ENCODE results near the gene PRR35. TPM values are rescaled to one million over a fixed set of nuclear protein-coding genes. Genes with fewer than 3 reads are reported as not detected.

Gene PRR35
- 0.41 and 2.3 TPM in 2 replicates for total RNA-seq (2014; rRNA removed; shearing (Covaris generic))

DNA sequence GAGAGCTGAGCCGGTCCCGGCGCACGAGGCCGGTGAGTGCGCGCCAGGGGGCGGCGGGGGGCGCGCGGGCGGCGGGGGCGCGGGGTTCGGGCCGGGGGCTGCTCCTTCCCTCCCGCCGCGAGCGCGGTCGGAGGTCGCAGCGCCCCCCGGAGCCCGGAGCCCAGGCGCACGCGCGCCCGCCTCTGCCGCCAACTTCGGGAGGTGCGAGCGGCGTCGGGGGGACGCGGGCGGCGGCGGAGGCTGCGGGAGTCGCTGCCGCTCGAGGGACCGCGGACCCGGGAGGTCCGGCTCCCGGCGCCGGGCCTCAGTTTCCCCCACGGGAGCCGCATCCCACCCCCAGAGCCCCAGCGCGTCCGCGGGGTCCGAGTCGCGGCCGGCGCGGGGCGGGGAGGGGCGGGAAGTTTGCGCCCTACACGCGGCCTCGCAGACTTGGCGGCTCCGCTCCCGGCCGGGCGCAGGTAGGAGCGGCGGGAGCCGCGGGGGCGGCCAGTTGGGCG is at the start of gene PRR35:
PRR35 (plus strand) TSS at position 191 of the 497 bp plus-strand sequence. CDS start 2,901 bp downstream, outside the sequence.
- DNase-seq (ENCODE audit: low spot score): no peak
- in situ Hi-C loops (cut with HindIII; ENCODE audit: low sequenced_read_pairs): no loop called here

DNA sequence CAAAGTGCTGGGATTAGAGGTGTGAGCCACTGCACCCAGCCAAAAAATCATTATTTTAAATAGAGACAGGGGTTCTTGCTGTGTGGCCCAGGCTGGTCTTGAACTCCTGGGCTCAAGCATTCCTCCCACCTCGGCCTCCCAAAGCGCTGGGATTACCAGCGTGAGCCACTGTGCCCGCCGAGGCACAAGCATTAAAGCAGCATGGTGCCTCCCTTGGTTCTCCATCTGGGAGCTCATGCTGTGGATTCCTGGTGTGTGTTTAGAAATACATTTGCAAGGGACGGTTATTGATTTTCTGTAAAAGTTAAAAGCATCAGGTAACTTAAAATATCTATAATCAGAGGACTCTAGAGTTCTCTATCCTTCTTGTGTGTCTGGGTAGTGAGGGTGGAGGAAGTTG is 47.4 kb upstream of the PRR35 start:
- in situ Hi-C loops (cut with HindIII; ENCODE audit: low sequenced_read_pairs): no loop called here
- no peak for DNase-seq (ENCODE audit: low spot score)

DNA sequence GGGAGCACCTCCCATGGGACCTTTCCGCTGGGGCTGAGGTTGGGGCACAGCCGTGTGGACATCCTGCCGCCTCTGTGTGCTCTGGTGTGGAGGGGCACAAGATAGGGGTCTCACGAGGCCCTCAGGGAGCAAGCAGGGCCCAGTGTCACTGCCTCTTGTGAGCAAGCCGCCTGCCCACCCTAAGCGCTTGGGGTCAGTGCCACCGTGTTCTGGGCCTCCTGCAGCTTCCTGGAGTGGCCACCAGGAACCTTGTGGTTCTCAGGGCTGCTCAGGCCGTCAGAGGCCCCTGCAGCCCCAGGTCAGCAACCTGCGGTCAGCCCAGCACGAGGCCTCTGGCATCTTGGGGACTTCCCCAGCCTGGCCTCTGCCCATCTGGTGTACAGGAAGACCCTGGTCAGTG is 46.2 kb upstream of the PRR35 start:
- in situ Hi-C loops (cut with HindIII; ENCODE audit: low sequenced_read_pairs): no loop called here
- no peak for DNase-seq (ENCODE audit: low spot score)

DNA sequence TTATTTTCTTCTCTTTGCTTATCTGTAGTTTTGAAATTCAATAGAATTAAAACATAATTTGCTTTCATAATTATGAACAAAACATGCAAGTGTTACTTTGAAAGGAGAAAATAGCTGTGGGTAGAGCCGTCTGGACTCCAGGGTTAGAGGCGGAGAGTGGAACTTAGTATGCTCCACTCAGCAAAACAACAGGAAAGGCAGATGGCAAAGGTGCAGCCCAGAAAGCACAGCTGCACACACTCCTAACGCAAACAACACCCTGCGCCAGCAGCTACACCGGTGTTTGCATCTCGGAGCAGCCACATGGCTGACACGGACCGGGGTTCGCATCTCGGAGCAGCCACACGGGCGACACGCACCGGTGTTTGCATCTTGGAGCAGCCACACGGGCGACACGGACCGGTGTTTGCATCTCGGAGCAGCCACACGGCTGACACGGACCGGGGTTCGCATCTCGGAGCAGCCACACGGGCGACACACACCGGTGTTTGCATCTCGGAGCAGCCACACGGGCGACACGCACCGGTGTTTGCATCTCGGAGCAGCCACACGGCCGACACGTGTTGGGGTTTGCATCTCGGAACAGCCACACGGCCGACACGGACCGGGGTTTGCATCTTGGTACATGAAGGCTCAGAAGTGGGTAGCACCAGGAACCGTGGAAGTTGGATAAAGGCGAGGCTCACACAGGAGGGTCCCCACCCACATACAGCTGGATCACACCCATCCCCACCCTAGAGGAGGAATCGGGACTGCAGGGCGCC is 44.8 kb upstream of the PRR35 start:
- in situ Hi-C loops (cut with HindIII; ENCODE audit: low sequenced_read_pairs): no loop called here
- DNase-seq (ENCODE audit: low spot score): no peak

DNA sequence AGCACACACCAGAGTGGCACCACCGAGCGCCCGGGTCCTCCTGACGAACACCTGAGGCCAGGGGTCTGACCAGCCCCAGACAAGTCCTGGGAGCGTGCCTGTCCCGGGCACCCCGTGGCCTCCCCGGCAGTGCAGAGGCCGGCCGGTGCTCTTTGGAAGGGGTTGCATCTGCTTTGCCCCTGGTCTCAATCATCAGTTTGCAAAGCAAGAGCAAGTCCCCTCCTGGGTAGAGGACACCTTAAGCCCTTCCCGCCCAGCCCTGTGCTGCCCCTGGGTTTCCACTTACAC is 44.3 kb upstream of the PRR35 start:
- in situ Hi-C loops (cut with HindIII; ENCODE audit: low sequenced_read_pairs): no loop called here
- DNase-seq (ENCODE audit: low spot score): no peak

GRCh38 chr16:516301-516700 is 43.9 kb upstream of the PRR35 start:
- no peak for DNase-seq (ENCODE audit: low spot score)

DNA sequence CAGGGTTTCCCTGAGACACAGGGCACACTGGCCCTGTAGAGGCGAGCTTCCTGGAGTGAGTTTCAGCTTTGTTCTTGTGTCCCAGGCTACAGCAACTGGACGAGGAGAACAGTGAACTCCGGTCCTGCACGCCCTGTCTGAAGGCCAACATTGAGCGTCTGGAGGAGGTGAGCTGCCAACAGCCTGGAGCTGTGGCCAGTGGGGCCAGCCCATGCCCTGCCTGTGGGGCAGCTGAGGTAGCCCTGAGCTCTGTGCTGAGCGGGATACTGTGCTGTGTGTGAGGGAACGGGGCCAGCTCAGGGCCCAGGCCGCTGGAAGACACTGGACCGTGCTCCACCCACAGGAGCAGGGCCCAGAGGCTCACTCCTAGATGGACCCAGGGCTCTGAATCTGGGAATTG is 41.3 kb upstream of the PRR35 start:
- in situ Hi-C loops (cut with HindIII; ENCODE audit: low sequenced_read_pairs): no loop called here
- peak; percentile 51 for DNase-seq (ENCODE audit: low spot score)

More at GRCh38 chr16:516301-516700, 43.9 kb upstream of the PRR35 start:
- in situ Hi-C loops (cut with HindIII; ENCODE audit: low sequenced_read_pairs): no loop called here

DNA sequence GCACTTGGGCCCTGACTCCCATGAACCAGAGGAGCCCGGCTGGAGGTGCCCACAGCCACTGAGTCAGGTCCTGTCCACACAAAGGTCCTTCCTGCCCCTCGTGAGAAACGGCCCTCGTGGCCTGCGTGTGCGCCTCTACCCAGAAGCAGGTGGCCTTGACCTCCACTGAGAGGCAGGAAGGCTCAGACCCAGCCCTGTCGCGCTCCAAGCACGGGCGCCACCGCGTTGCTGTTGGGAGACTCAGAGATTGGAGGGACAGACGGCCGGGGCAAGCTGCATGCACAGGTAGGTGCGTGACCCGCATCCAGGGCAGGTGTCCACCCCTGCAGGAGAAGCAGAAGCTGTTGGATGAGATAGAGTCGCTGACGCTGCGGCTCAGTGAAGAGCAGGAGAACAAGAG is 40.8 kb upstream of the PRR35 start:
- in situ Hi-C loops (cut with HindIII; ENCODE audit: low sequenced_read_pairs): no loop called here
- DNase-seq (ENCODE audit: low spot score): no peak

GRCh38 chr16:519841-520687 is 40.1 kb upstream of the PRR35 start:
- in situ Hi-C loops (cut with HindIII; ENCODE audit: low sequenced_read_pairs): no loop called here
- DNase-seq (ENCODE audit: low spot score): no peak

DNA sequence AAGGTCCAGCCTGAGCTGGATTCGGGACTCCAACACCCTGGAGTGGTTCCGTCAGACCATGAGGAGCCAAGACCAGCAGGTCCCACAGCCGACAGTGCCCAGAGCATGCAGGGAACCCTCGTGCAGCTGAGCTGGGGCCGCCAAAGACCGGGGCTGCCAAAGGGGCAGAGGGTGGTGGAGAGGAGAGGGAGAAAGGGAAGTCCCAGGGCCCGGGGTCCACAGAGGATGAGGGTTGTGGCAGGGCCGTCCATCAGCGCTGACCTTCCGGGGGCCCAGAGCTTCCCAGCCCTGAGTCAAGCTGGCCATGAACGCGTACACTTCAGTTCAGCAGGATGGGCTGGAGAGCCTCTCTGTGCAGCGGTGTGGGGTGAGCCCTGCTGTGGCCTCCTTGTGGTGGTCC is 39.3 kb upstream of the PRR35 start:
- in situ Hi-C loops (cut with HindIII; ENCODE audit: low sequenced_read_pairs): no loop called here
- no peak for DNase-seq (ENCODE audit: low spot score)

- in situ Hi-C loops (cut with HindIII; ENCODE audit: low sequenced_read_pairs): no loop called here
- no peak for DNase-seq (ENCODE audit: low spot score)
Observed at GRCh38 chr16:521381-522210, 38.6 kb upstream of the PRR35 start.

DNA sequence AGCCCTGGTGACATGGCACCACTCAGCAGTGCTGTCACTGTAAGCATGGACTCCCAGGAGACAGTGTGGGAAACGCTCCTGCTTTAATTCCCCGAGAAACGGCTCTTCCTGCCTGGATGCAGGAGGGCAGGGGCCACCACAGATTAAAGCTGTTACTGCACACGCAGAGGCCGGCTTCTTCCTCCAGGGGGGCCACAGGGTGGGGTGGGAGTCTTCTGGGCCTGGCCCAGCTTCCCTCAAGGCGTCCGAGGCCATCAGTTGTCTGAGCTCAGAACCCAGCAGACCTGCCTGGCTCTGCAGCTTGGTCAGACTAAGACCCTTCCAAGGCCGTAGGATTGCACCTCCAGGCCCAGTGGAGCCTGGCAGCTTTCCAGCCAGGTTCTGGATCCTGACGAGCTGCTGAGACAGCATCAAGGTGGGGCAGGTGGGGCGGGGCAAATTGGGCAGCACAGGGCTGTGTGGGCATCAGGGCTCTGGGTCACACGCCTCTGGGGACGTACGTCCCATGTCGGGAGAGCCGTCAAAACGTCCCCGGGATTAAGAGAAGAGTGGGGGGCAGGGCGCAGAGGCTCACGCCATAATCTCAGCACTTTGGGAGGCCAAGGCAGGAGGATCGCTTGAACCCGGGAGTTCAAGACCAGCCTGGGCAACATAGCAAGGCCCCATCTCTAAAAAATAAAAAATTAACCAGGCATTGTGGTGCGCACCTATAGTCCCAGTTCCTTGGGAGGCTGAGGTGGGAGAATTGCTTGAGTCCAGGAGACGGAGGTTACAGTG is 37.7 kb upstream of the PRR35 start:
- in situ Hi-C loops (cut with HindIII; ENCODE audit: low sequenced_read_pairs): no loop called here
- DNase-seq (ENCODE audit: low spot score): no peak

DNA sequence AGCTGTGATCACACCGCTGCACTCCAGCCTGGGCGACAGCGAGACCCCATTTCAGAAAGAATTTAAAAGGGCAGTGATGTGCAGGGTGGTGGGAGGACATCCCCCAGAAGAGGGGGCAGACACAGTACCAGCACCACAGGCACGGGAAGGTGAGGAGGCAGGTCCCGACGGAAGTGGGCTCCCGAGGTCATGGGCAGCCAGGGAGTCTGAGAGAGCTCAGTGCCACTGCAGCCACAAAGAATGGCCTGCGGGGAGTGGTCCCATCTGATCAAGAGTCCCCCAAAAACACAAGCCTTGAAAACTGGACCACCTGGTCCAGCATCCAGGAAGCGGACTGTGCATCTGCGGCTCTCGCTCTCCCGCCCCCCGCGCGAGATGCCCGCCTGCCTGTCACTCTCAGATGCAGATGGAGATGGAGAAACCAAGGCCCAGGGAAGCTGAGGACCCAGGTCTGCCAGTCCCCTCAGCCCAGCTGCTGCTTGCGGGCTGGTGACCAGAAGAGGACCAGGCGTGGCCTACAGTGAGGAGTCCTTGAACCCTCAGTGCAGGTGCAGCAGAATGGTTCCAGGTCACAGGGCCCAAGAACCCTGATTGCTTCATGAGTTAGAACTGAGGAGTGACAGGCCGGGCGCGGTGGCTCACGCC is 37.0 kb upstream of the PRR35 start:
- no peak for DNase-seq (ENCODE audit: low spot score)
- in situ Hi-C loops (cut with HindIII; ENCODE audit: low sequenced_read_pairs): no loop called here

DNA sequence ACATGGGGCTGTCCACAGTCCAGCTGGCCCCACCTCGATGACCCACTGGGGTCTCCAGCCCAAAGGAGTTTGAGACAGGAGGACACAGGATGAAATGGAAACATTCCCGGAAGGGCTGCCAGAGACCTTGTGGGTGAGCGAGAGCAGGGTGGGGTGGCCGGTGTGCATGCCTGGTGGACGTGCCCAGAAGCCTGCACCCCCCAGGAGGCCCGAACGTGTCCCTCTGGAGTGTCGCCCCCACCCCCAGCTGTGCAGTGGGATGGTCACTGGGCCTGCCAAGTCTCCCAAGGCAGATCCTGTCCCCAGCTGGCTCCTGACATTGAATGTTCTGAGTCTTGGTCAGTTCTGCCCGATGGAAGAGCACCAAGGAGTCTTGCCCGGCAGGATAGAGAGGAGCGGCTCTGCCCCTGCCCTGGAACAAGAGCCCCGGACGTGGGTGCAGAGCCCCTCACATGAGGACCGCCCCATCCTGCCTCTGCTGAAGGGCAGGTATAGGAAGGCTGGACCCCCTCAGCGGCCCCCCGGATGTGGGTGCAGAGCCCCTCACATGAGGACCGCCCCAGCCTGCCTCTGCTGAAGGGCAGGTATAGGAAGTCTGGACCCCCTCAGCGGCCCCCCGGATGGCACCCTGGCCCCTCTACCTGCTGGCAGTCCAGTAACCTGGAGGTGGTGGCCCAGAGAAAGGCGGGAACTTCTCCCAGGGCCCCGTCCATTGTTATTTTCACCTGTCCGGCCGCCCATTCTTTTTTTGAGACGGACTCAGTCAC is 35.7 kb upstream of the PRR35 start:
- no peak for DNase-seq (ENCODE audit: low spot score)
- in situ Hi-C loops (cut with HindIII; ENCODE audit: low sequenced_read_pairs): no loop called here

- no peak for DNase-seq (ENCODE audit: low spot score)
- in situ Hi-C loops (cut with HindIII; ENCODE audit: low sequenced_read_pairs): no loop called here
Observed at GRCh38 chr16:525123-525519, 35.1 kb upstream of the PRR35 start.

DNA sequence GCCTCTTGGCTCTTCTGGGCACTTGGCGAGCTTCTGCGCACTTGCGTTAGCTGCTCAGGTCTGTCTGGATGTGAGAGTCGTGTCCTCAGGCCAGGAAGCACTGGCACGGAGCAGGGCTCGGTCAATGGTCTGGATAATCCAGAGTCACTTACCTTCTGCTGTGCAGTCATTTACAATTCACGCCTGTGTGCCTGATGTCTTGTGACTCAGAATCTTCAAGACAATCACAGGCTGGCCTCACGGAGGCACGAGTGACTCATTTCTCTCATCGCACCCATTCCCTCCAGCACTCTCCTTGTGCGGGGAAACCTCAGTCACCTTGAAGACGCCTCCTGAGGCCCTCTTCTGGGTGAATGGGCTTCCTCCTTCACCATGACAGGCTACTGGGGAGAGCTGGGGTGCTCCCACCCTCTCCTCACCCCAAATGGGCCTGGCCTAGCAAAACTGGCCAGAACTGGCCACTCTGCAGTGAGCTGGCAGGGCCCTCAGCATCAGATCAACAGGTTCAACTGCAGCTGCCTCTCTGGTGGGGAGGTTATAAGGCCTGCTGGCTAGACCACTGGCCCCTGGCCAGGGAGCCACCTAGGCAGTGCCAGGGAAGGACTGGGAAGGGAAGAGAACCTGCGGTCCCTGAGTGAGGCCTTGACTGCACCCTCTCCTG is 34.5 kb upstream of the PRR35 start:
- in situ Hi-C loops (cut with HindIII; ENCODE audit: low sequenced_read_pairs): no loop called here
- DNase-seq (ENCODE audit: low spot score): peak; percentile 47
